ENCODE data around the gene INSC.
"Not testable (repeated sequence)": the region's sequence is repeated elsewhere in the genome, so short reads cannot be mapped to it uniquely, and the experiment has no call there.

Gene INSC

DNA sequence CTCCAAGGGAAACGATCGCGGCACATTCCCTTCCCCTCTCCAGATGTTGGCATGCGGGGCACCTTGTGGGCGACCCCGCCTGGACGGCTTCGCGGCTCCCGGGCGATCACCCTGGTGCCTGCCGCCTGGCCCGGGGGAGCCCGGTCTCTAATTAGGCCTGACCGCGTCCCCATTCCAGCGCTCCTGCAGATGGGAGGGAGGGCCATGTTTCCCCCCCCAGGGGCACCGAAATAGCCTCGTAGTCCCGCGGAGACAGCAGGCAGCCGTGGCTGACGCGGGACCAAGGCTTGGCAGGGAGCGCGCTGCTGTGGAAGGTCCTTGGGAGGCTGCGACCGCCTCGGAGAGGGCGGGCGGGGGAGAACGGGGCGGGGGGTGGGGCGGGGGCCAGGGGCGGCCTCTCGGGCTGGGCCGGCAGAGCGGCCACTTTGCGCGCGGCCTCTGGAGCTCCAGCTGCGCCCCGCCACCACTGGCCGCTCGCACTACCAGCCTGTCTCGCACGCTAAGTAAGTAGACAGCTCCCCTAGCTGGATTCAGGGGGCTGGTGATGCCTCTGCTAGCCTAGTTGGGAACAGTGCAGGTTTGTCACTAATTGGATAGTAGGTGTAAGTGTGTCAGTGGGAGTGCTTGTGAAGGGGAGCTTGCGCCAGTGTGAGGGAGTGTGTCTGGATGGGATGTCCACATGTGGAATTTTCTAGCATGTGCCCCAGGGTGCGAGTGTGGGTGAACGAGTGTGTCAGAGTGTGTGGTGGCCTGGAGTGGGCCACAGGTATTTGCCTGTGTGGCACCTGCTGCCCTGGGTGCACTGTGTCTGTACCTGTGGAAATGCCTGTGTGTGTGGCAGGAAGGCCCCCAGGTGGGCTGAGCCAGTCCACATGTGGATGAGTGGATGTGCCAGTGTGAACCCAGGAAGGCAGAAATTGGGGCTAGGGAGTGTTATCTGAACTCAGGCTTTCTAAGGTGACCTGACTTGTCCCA lies at the start of gene INSC:
INSC (plus strand) TSS at position 423 of the 975 bp plus-strand sequence. CDS start 34,252 bp downstream, outside the sequence.
- DNase-seq, result no peak

- not testable (repeated sequence) for DNase-seq
Observed at GRCh38 chr11:15069751-15070150, 45.0 kb upstream of the INSC start.

DNA sequence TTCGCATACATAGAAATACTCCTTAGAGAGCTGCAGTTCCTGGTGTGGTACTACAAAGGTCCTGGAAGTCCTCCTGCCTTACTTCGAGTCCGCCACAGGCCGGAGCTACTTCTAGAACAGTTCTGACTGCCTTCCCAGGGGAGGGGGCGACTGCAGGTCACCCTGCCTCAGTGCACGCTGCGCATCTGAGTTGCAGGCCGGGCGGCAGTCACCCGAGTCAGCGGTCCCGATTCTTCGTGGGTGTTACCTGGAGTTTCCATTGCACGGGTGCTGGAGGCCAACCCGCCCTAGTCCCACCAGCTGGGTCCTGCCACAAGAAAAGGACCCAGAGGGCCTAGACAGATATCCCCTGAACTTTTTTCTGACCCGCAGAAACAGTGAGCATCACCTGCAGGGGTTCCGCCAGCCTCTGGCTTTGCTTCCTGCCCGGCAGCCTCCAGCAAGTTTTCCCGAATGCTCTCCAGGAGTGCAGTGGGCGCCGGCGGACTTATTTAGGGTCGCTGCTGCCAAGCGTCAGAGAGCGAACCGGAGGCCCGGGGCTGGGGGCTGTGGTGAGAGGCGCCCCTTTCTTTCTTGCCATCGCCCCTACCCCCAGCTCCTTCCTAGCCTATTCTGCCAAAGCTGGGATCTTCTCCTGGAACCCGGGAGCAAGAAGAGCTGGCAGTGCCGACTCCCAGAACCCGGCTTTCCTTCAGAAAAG lies 43.0 kb upstream of the INSC start:
- DNase-seq, result no peak

- no peak for DNase-seq
Observed at GRCh38 chr11:15072551-15073143, 42.1 kb upstream of the INSC start.

- no peak for DNase-seq
Observed at GRCh38 chr11:15073361-15074205, 41.1 kb upstream of the INSC start, which contains the start of gene CALCB. CALCB (plus strand) TSS chr11:15073593; CDS start chr11:15074719, 1,126 bp downstream.

DNA sequence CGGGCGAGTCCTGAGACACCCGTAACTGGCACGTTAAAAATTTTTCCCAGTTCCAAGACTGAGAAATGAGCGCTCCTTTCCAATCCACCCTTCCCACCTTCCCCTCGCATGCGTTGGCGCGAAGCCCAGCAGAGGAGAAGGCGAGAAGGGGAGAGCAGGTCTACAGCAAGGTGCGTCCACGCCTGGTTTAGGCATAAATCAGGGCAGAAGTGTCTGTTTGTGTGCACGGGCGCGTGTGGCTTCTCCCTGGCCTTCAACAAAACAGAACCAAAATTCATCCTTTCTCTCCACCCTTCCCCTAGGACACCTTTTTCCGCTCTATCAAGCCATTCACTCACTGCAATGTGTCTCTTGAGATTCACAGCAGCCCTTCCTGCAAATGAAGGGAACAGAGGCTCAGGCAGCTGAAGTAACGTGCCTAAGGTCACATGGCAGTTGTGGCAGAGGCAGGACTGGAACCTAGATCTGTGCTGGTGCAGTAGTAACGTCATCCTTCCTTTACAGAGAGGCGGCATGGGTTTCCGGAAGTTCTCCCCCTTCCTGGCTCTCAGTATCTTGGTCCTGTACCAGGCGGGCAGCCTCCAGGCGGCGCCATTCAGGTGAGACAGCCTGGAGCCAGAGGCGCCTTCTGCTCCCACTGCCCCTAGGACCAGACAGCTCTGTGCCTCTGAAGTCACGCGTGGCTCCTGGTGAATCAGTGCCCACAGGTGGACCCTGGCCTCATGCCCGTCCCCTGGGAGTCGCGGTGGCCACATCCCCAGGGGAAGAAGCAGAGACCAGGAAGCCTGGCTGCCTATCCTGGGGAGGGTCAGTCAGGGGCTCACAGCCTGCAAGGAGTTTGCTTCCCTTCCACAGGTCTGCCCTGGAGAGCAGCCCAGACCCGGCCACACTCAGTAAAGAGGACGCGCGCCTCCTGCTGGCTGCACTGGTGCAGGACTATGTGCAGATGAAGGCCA lies 40.2 kb upstream of the INSC start:
- peak; percentile 58 for DNase-seq

- DNase-seq, result no peak
Observed at GRCh38 chr11:15075162-15075526, 39.6 kb upstream of the INSC start.

- DNase-seq, result no peak
Observed at GRCh38 chr11:15091175-15091574, 23.5 kb upstream of the INSC start.

DNA sequence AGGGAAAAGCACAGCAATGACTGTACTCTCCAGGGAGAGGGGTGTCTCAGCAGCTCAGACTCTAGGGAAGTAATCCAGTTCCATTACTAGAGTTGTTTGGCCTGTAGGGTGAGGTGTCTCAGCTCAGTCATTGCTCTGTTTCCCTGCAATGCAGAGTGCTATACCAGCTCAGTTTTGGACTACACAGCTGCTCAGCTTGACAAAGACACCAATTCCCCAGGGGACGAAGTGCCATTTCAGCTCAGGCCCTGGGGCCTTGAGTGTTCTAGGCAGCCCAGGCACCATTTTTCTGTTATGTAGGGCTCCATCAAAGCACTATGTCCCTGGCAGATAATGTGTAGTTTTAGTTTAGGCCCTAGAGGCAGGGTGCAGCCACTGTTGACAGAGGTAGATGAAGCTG lies 23.1 kb upstream of the INSC start:
- no peak for DNase-seq

DNA sequence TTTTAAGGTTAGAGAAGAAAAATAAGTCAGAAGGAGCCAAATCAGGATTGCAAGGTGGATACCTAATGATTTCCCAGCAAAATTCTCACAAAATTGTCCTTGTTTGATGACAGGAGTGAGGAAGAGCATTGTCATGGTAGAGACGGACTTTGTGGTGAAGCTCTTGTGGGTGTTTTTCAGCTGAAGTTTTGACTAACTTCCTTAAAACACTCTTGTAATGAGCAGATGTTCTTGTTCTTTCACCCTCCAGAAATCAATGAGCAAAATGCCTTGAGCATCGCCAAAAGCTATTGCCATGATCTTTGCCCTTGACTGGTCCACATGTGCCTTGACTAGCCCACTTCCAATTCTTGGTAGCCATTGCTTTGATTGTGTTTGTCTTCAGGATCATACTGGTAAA lies 21.3 kb upstream of the INSC start:
- peak; percentile 25 for DNase-seq

- DNase-seq, result no peak
Observed at GRCh38 chr11:15095736-15096228, 18.9 kb upstream of the INSC start.

DNA sequence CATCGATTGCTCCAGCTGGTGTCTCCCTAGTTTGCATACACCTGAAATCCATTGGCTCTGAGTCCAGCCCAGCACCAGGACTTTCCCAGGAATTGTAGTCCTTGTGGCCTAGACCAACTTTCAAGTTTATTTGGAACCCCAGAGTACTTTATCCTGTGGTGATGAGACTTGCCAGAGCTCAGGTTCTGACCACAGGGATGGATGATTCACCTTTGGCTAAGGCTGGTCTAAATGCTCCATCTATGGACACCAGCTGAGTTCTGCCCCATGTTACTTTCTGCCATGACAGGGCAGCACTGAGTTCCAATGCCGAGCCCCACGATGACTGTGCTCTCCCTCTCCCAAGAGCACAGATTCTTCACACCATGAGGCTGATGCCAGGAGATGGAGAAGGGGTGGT lies 17.3 kb upstream of the INSC start:
- no peak for DNase-seq

DNA sequence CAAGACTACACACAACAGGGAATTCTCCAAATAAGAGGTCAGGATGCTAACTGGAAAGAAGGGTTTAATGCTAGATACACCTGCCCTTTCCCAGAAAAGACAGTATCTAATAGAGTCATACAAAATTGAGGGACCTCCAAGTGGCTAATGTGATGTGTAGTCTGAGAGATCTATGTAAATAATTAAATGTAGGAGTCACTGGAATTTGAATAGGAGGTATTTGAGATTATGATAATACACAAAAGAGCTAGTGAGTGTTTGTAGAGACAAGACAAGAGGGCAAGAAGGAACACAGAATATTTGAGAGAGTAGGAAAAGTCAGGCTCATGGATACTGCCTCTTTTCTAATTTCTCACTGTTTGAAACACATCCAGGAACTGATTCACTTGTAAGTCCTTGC lies 15.5 kb upstream of the INSC start:
- no peak for DNase-seq

DNA sequence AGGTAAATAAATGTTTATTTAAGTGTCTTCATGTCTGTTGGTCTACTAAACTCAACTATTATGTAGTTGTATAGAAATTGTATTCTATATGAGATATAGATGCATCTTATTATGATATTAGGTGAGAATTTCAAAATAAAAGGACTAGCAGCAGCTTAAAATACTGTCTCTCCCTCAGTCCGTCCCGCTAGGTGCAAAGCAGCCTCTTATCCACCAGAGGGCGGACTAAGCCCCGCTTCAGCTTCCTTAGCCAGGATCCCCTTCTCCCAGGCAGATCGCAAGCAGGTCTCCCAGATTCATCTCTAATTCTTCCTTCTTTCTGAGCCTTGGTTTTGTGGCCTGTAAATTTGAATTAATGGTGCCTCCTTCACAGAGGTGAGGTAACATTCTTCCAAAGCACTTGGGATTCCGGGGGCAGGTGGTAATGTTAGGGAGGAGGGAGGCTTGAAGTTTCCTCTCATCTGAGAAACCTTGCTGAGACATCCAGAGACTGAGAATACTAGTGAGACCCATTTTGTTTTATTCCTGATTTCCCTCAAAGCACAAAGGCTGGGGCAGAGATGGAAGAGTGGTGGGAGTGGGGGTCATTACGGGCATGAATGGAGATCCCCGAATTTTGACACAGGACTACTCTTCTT lies 13.5 kb upstream of the INSC start:
- peak; percentile 48 for DNase-seq

GRCh38 chr11:15104166-15104565 lies 10.6 kb upstream of the INSC start:
- no peak for DNase-seq

DNA sequence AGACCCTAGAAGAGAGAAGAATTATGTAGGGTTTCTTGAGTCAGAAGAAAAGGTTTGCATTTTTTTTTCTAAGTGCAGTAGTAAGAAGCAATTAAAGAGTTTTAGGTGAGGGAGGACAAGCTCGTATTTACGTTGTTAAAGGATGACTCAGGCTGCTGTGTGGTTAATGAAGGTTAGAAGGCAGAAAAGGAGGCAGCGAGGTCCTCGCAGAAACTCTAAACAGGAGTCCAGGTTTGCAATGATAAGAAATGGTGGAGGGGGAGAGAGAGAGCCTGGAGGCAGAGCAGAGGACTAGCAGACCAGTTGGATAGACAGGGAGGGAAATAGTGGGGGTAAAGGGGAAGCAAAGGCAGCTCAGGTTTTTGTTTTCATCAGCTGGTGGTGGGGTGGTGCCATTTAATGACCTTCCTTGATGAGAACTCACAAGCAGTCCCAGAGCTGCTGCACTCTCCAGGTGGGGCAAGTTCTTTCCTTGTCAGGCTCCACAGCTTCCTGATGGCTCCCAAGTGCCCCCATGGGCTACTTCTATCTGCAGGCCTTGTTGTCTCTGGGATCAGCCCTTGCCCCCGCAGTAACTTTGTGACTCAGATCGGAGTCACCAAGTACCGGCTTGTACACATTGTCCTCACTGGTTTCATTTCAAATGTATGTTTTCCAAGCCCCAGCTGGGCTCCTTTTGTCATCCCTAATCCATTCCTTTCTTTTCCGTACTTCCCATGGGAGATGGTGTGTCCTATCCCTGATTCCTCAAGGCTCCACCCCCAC lies 8.3 kb upstream of the INSC start:
- DNase-seq, result no peak

DNA sequence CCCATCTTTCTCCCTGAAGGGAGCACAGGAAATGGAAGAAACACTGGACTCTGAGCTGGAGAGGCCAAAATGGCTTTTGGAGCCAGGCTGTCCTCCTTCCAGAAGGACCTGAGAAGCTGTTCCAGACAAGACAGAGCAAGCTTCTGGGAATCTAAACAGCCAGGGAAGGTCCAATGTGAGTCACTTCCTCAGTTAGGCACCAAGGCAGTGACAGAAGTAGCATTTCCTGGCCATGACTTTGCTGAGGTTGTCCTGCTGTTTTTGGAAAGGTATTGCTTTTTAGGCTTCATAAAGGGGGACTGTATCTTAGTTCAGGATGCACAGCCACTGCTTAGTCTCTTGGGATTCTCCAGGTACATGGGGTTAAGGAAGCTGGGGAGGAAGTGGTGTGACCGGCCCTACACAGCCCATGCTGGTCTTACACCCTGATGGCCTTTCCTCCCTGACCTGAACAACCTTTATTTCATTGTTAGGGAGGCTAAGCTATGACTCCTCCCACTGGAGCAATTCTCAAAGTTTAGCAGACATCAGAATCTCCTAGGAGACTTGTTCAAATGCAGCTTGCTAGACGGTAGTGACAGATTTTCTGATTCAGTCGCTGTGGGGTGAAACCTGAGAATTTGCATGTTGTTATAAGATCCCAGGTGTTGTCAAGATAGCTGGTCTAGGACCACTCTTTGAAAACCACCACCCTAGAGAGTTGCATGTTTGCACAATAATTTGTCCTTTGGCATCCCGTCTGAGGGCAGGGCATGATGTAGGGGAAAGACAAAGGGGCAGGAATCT lies 6.8 kb upstream of the INSC start:
- no peak for DNase-seq

- DNase-seq, result no peak
Observed at GRCh38 chr11:15108592-15109130, 6.1 kb upstream of the INSC start.

- DNase-seq, result no peak
Observed at GRCh38 chr11:15109602-15110001, 5.1 kb upstream of the INSC start.
